ENCODE results near the gene CBX8. TPM values are rescaled to one million over a fixed set of nuclear protein-coding genes. Genes with fewer than 3 reads are reported as not detected.
A peak's percentile ranks its signal among the peaks of the same experiment; 100 is the strongest.

Gene CBX8
- total RNA-seq, 4 donors from 2014 or later = 2.3 to 6.4 (median 3.1) TPM

GRCh38 chr17:79792984-79793923, 3.6 kb downstream of the CBX8 start:
- peaks cover 60% of the 10 kb centered on the region for H3K27me3 ChIP-seq
- TF ChIP-seq POLR2AphosphoS5 (IDR thresholded peaks at IDR 0.05) (no peak), EP300 (IDR thresholded peaks at IDR 0.05) (no peak), POLR2A (IDR thresholded peaks at IDR 0.05) (no peak)
- TF ChIP-seq, protein P1, sequence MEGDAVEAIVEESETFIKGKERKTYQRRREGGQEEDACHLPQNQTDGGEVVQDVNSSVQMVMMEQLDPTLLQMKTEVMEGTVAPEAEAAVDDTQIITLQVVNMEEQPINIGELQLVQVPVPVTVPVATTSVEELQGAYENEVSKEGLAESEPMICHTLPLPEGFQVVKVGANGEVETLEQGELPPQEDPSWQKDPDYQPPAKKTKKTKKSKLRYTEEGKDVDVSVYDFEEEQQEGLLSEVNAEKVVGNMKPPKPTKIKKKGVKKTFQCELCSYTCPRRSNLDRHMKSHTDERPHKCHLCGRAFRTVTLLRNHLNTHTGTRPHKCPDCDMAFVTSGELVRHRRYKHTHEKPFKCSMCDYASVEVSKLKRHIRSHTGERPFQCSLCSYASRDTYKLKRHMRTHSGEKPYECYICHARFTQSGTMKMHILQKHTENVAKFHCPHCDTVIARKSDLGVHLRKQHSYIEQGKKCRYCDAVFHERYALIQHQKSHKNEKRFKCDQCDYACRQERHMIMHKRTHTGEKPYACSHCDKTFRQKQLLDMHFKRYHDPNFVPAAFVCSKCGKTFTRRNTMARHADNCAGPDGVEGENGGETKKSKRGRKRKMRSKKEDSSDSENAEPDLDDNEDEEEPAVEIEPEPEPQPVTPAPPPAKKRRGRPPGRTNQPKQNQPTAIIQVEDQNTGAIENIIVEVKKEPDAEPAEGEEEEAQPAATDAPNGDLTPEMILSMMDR (IDR thresholded peaks at IDR 0.05) = no peak
- peak in 1 of 2 donors; percentile 82 for DNase-seq (ENCODE audit: low spot score in 2 of 2)
- peaks cover 62% of the 10 kb centered on the region for H3K4me1 ChIP-seq
- no peaks in the 10 kb centered on the region for H3K9me3 ChIP-seq
- peak overlapping the region; percentile 7 for H3K27ac ChIP-seq
- H3K36me3 ChIP-seq = peaks cover 6% of the 10 kb centered on the region
- H3K4me3 ChIP-seq = peak overlapping the region; percentile 40
- WGBS = 17% methylated on average over 53 of the region's 63 CpGs

GRCh38 chr17:79792341-79792871, 4.5 kb downstream of the CBX8 start:
- no peak for DNase-seq (ENCODE audit: low spot score in 2 of 2)
- H3K27ac ChIP-seq = no peak overlapping the region
- peaks cover 60% of the 10 kb centered on the region for H3K27me3 ChIP-seq
- H3K36me3 ChIP-seq = peaks cover 6% of the 10 kb centered on the region
- peak overlapping the region; percentile 40 for H3K4me3 ChIP-seq
- H3K9me3 ChIP-seq = no peaks in the 10 kb centered on the region
- WGBS = 12% methylated on average over 22 of the region's 22 CpGs
- TF ChIP-seq POLR2AphosphoS5 (IDR thresholded peaks at IDR 0.05) (no peak), POLR2A (IDR thresholded peaks at IDR 0.05) (no peak), EP300 (IDR thresholded peaks at IDR 0.05) (no peak)
- TF ChIP-seq, protein P1 (IDR thresholded peaks at IDR 0.05) = no peak
- peaks cover 54% of the 10 kb centered on the region for H3K4me1 ChIP-seq

GRCh38 chr17:79791735-79792161, 5.1 kb downstream of the CBX8 start:
- peaks cover 6% of the 10 kb centered on the region for H3K36me3 ChIP-seq
- H3K4me3 ChIP-seq = no peak overlapping the region
- TF ChIP-seq, protein P1 (IDR thresholded peaks at IDR 0.05) = no peak
- TF ChIP-seq EP300 (IDR thresholded peaks at IDR 0.05) = no peak
- TF ChIP-seq POLR2AphosphoS5 (IDR thresholded peaks at IDR 0.05) = no peak
- TF ChIP-seq POLR2A (IDR thresholded peaks at IDR 0.05) = no peak
- no peak overlapping the region for H3K27ac ChIP-seq
- WGBS = 6% methylated on average over 11 of the region's 26 CpGs
- no peaks in the 10 kb centered on the region for H3K9me3 ChIP-seq
- H3K4me1 ChIP-seq = peaks cover 51% of the 10 kb centered on the region
- peaks cover 67% of the 10 kb centered on the region for H3K27me3 ChIP-seq
- no peak for DNase-seq (ENCODE audit: low spot score in 2 of 2)

- WGBS = 18% methylated on average over 10 of the region's 68 CpGs
- Histone ChIP-seq H3K27ac (no peak overlapping the region), H3K27me3 (peaks cover 74% of the 10 kb centered on the region), H3K4me1 (peaks cover 44% of the 10 kb centered on the region), H3K9me3 (no peaks in the 10 kb centered on the region), H3K4me3 (no peak overlapping the region), H3K36me3 (peaks cover 6% of the 10 kb centered on the region)
- TF ChIP-seq POLR2A (IDR thresholded peaks at IDR 0.05) (no peak), EP300 (IDR thresholded peaks at IDR 0.05) (no peak), POLR2AphosphoS5 (IDR thresholded peaks at IDR 0.05) (no peak)
- TF ChIP-seq, protein P1 (IDR thresholded peaks at IDR 0.05) = no peak
- no peak for DNase-seq (ENCODE audit: low spot score in 2 of 2)
Measured at GRCh38 chr17:79790805-79791734, 5.8 kb downstream of the CBX8 start.
